ENCODE measurements around the gene TMEM163. TPM values are rescaled to one million over a fixed set of nuclear protein-coding genes. Genes with fewer than 3 reads are reported as not detected.
A peak's percentile ranks its signal among the peaks of the same experiment; 100 is the strongest.
"Not testable (repeated sequence)": the region's sequence is repeated elsewhere in the genome, so short reads cannot be mapped to it uniquely, and the experiment has no call there.

TMEM163 gene
- total RNA-seq, 1 experiment from 2014 or later: 0.12 TPM

- no TSS peak for BruUV-seq (replicated peaks)
Observed at GRCh38 chr2:134659724-134660123, 59.1 kb downstream of the TMEM163 start.

DNA sequence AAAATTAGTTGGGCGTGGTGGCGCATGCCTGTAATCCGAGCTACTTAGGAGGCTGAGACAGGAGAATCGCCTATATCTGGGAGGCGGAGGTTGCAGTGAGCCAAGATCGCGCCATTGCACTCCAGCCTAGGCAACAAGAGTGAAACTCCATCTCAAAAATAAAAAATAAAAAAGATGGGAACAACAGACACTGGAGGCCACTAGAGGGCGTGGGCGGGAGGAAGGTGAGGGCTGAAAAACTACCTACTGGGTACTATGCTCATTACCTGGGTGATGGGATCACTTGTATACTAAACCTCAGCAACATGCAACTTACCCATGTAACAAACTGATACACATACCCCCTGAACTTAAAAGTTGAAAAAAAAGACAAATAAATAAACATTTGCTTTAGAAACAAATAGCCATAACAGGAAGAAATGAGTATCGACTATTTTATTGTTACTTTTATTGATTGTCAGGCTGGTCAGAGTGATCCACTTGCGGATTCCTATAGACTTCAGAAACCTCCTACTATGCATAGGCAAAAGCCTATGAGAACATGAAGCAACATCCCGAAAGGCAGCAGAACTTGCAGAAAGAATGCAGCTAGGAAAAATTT is 61.0 kb downstream of the TMEM163 start:
- ChIA-PET RAD21 (ENCODE audit: low non-redundant PET in 1 of 2, low total read pairs in 2 of 2, uncharacterized antibody in 2 of 2, unreplicated experiment in 2 of 2) (no interaction called here), CTCF (interaction anchor here (1.0 kb wide), 1 partner anchor 241 kb away, joined by 3 read pairs; no protein-coding TSS in a partner anchor), POLR2A (no interaction called here)
- Histone ChIP-seq H4K20me1 (ENCODE audit: insufficient read depth) (no peaks in the 10 kb centered on the region), H3K27ac (ENCODE audit: low read depth, low read length) (no peak overlapping the region), H3K9ac (ENCODE audit: low read length) (no peak overlapping the region), H3K4me3 (replicated peaks in 1 of 2; ENCODE audit: low read depth in 1 of 2, low read length in 2 of 2) (no peak overlapping the region), H3K36me3 (ENCODE audit: control insufficient read depth in 1 of 2, insufficient read depth in 2 of 2, low read length in 2 of 2) (no peaks in the 10 kb centered on the region), H3K9me2 (ENCODE audit: insufficient read depth) (no peaks in the 10 kb centered on the region), H3K27me3 (ENCODE audit: insufficient read depth, low read length) (peaks cover 3% of the 10 kb centered on the region; the same call in 1 of the 2 replicates), H3K4me1 (ENCODE audit: control insufficient read depth in 1 of 2, insufficient read depth in 2 of 2, low read length in 2 of 2) (no peaks in the 10 kb centered on the region), H3K79me2 (ENCODE audit: insufficient read depth, low read length) (no peaks in the 10 kb centered on the region), H2AFZ (ENCODE audit: low read depth, low read length, poor library complexity, severe bottlenecking) (peak overlapping the region; percentile 40), H3K9me3 (ENCODE audit: control insufficient read depth in 1 of 2, insufficient read depth in 1 of 2, low read depth in 1 of 2, low read length in 2 of 2) (no peaks in the 10 kb centered on the region), H3K4me2 (ENCODE audit: low read length) (peak overlapping the region; percentile 45)
- no TSS peak for BruUV-seq (replicated peaks)
- DNase-seq (ENCODE audit: low read depth, low spot score) (peak; percentile 10), ATAC-seq (peak; percentile 85)
- peak; percentile 61 for TF ChIP-seq RAD21 (IDR thresholded peaks at IDR 0.05; ENCODE audit: low read depth)
- TF ChIP-seq ATF3 (IDR thresholded peaks at IDR 0.05): no peak
- TF ChIP-seq CTCF (IDR thresholded peaks at IDR 0.05 in 2 of 3, conservative IDR thresholded peaks at IDR 0.05 in 1 of 3; ENCODE audit: borderline replicate concordance in 1 of 3, insufficient read depth in 1 of 3, low read depth in 2 of 3, low read length in 2 of 3): peak; percentile 49 to 75 (median 66); a peak in 5 of 6 replicates
- intact Hi-C loops (cut with micrococcal nuclease): loop anchor here (2.0 kb wide), 1 partner anchor 241 kb away; no protein-coding TSS in a partner anchor

More at GRCh38 chr2:134659724-134660123, 59.1 kb downstream of the TMEM163 start:
- H3K4me2 ChIP-seq (ENCODE audit: low read length): no peak overlapping the region
- POLR2A ChIA-PET: no interaction called here
- H3K27me3 ChIP-seq (ENCODE audit: insufficient read depth, low read length): peaks cover 23% of the 10 kb centered on the region
- H3K4me1 ChIP-seq (ENCODE audit: control insufficient read depth in 1 of 2, insufficient read depth in 2 of 2, low read length in 2 of 2): no peaks in the 10 kb centered on the region
- ATAC-seq (no peak), DNase-seq (ENCODE audit: low read depth, low spot score) (no peak)
- H3K36me3 ChIP-seq (ENCODE audit: control insufficient read depth in 1 of 2, insufficient read depth in 2 of 2, low read length in 2 of 2): no peaks in the 10 kb centered on the region
- no peak for TF ChIP-seq EZH2phosphoT487 (IDR thresholded peaks at IDR 0.05; ENCODE audit: borderline replicate concordance)
- no peaks in the 10 kb centered on the region for H3K9me2 ChIP-seq (ENCODE audit: insufficient read depth)
- RAD21 ChIA-PET (ENCODE audit: low non-redundant PET in 1 of 2, low total read pairs in 2 of 2, uncharacterized antibody in 2 of 2, unreplicated experiment in 2 of 2): interaction anchor here in 1 of 2 experiments (0.6 kb wide), 1 partner anchor 186 kb away, joined by 4 read pairs; no protein-coding TSS in a partner anchor
- no peak overlapping the region for H3K4me3 ChIP-seq (replicated peaks in 1 of 2; ENCODE audit: low read depth in 1 of 2, low read length in 2 of 2)
- CTCF ChIA-PET: no interaction called here
- H3K9ac ChIP-seq (ENCODE audit: low read length): no peak overlapping the region
- H3K9me3 ChIP-seq (ENCODE audit: control insufficient read depth in 1 of 2, insufficient read depth in 1 of 2, low read depth in 1 of 2, low read length in 2 of 2): no peaks in the 10 kb centered on the region
- H3K27ac ChIP-seq (ENCODE audit: low read depth, low read length): no peak overlapping the region
- intact Hi-C loops (cut with micrococcal nuclease): no loop called here
- no peaks in the 10 kb centered on the region for H3K79me2 ChIP-seq (ENCODE audit: insufficient read depth, low read length)
- no peaks in the 10 kb centered on the region for H4K20me1 ChIP-seq (ENCODE audit: insufficient read depth)
- no peak overlapping the region for H2AFZ ChIP-seq (ENCODE audit: low read depth, low read length, poor library complexity, severe bottlenecking)

DNA sequence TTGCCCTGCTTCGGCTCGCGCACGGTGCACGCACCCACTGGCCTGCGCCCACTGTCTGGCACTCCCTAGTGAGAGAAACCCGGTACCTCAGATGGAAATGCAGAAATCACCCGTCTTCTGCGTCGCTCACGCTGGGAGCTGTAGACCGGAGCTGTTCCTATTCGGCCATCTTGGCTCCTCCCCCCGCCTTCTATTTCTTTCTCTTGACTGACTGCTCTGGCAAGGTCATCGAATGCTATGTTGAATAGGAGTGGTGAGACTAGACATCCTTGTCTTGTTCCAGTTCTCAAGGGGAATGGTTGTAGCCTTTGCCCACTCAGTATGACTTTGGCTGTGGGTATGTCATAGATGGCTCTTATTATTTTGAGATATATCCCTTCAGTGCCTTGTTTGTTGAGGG is 62.4 kb downstream of the TMEM163 start:
- H4K20me1 ChIP-seq (ENCODE audit: insufficient read depth); RAD21 ChIA-PET (ENCODE audit: low non-redundant PET in 1 of 2, low total read pairs in 2 of 2, uncharacterized antibody in 2 of 2, unreplicated experiment in 2 of 2); H3K4me1 ChIP-seq (ENCODE audit: control insufficient read depth in 1 of 2, insufficient read depth in 2 of 2, low read length in 2 of 2); H3K27ac ChIP-seq (ENCODE audit: low read depth, low read length); H3K9me2 ChIP-seq (ENCODE audit: insufficient read depth); POLR2A ChIA-PET; H2AFZ ChIP-seq (ENCODE audit: low read depth, low read length, poor library complexity, severe bottlenecking); H3K27me3 ChIP-seq (ENCODE audit: insufficient read depth, low read length); BruUV-seq (replicated peaks); H3K4me2 ChIP-seq (ENCODE audit: low read length); H3K9ac ChIP-seq (ENCODE audit: low read length); H3K79me2 ChIP-seq (ENCODE audit: insufficient read depth, low read length); H3K36me3 ChIP-seq (ENCODE audit: control insufficient read depth in 1 of 2, insufficient read depth in 2 of 2, low read length in 2 of 2); ATAC-seq; H3K4me3 ChIP-seq (replicated peaks in 1 of 2; ENCODE audit: low read depth in 1 of 2, low read length in 2 of 2); H3K9me3 ChIP-seq (ENCODE audit: control insufficient read depth in 1 of 2, insufficient read depth in 1 of 2, low read depth in 1 of 2, low read length in 2 of 2); DNase-seq (ENCODE audit: low read depth, low spot score): not testable (repeated sequence)
- CTCF ChIA-PET: interaction anchor here (1.0 kb wide), 1 partner anchor 242 kb away, joined by 3 read pairs; no protein-coding TSS in a partner anchor
- intact Hi-C loops (cut with micrococcal nuclease): loop anchor here (2.0 kb wide), 1 partner anchor 242 kb away; no protein-coding TSS in a partner anchor

Data from HCT116 (cell line).